ENCODE measurements around the gene ATP8B4.
A peak's percentile ranks its signal among the peaks of the same experiment; 100 is the strongest.

The ATP8B4 gene

DNA sequence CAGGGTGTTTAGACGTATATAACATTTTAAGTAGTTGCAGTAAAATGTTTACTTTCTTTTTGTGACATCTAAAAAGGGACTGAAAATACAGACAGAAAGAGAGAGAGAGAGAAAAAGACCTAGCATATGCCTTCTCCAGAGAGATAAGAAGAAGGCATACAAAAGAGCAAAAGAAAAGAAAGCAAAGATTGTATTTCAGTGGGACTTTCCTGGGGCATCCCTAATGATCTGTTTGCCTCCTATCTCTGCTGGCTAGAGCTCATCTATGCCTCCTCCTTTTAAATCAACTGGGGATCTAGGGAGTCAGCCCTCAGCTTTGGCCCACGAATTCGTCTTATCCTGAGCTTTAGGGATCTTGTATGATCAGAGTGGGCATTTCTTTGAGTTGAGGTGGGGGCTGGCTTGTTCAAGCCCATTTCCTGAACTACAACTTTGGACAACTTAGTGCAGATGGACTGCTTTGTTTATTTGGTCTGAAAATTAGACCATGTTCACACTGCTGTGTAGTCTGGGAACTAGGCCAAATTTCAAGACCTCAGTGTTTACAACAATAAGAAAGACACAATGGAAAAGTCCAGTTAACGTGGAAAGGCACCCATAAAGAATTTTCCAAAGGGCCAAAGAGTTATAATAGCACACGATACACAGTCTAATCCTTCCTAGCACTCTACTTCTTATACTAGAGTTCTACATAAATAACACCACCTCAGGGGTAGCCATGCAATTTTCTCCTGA lies 61.0 kb downstream of the ATP8B4 start:
- DNase-seq = no peak

GRCh38 chr15:50057196-50057595 lies 61.8 kb downstream of the ATP8B4 start:
- no peak for DNase-seq

DNA sequence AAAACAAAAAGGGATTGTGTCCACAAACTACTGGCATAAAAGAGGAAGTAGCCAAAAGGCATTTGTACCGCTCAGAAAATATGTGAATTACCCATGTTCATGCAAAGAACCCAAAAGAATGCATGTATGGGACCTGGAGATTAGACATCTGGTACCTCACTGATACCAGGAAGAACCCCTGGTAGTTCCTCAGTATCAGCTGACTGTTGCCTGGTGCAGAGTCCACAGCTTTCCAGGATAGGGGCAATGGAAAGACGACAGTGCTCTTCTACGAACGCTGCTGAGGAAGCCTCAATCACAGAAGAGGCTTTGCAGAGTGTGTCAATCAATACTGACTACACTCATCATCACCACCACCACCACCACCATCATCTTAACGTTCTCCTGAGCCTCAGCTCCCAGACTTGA lies 63.3 kb downstream of the ATP8B4 start:
- no peak for DNase-seq

GRCh38 chr15:50055332-50055731 lies 63.7 kb downstream of the ATP8B4 start:
- DNase-seq = no peak

- DNase-seq = no peak
Measured at GRCh38 chr15:50053055-50053856, 65.8 kb downstream of the ATP8B4 start.

- peak; percentile 32 for DNase-seq
Measured at GRCh38 chr15:50051811-50052419, 67.1 kb downstream of the ATP8B4 start.

- DNase-seq = no peak
Measured at GRCh38 chr15:50050986-50051743, 67.9 kb downstream of the ATP8B4 start.

DNA sequence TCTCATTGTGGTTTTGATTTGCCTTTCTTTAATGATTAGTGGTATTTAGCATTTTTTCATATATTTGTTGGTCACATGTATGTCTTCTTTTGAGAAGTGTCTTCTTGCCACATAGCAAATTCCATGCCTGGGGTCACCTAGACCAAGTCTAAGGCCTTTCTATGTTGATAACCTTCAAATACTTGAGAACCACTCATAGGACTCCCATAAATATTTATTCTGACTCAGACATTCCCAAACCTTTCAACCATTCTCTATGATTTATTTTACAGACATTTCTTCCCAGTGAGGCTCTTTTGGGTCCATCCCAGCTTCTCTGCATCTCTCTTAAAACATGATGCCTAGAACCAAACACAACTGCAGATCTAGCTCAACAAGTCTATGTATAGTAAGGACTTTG lies 69.2 kb downstream of the ATP8B4 start:
- DNase-seq = no peak

GRCh38 chr15:50046867-50047266 lies 72.2 kb downstream of the ATP8B4 start:
- no peak for DNase-seq

DNA sequence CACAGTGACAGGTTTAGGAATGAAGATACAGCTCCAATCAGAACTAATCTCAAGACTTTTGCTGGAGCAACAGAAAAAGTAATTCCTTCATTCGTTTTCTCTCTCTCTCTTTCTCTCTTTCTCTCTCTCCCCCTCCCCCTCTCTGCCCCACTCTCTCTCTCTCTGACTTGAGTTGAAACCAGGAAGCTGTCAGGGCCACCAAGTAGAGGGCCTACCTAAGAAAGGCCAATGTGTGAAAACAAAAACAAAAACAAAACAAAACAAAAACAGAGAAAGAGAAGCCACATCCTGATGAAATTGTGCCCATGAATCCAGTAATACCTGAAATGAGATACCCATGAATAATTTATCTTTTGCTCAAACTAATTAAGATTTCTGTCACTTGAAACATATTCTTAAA lies 72.9 kb downstream of the ATP8B4 start:
- DNase-seq = no peak

- DNase-seq = no peak
Measured at GRCh38 chr15:50044904-50045303, 74.1 kb downstream of the ATP8B4 start.

- DNase-seq = no peak
Measured at GRCh38 chr15:50044406-50044805, 74.6 kb downstream of the ATP8B4 start.

- no peak for DNase-seq
Measured at GRCh38 chr15:50042775-50043174, 76.3 kb downstream of the ATP8B4 start.

GRCh38 chr15:50030456-50030855 lies 88.6 kb downstream of the ATP8B4 start:
- DNase-seq = no peak

DNA sequence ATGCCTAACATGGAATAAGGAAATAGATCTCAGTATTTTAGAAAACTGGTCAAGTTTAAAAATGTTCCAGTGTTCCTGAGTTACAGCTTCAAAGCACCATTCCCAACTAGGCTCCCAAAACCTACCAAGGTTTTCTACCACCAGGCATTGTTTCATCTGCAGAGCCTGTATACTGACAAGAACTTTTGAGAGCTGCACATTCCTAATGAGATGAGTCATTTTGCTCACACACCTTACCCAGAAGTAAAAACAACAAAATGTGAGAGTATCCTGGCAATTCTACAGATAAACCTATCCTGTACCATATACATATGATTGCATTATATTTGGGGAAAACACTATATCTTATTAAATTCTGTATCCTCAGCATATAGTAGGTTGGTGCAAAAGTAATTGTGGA lies 90.7 kb downstream of the ATP8B4 start:
- no peak for DNase-seq

DNA sequence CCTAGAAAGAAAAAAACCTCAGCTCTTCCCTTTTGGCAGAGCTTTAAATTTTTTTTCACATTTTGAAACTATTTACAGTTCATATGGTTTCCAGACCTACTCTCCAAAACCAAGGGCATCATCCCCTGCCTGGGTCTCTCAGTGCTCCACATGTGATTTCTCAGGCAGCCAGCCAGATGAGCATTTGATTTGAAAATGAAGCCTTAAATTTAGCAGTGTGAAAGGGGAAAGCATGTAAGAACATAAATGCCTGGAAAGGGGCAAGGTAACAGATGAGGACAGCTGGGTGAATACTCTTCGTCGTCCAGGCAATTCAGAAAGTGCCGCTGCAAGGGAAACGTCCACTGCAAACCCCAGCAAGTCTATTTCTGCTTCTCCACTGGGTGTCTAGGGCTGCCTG lies 94.8 kb downstream of the ATP8B4 start:
- DNase-seq = no peak

DNA sequence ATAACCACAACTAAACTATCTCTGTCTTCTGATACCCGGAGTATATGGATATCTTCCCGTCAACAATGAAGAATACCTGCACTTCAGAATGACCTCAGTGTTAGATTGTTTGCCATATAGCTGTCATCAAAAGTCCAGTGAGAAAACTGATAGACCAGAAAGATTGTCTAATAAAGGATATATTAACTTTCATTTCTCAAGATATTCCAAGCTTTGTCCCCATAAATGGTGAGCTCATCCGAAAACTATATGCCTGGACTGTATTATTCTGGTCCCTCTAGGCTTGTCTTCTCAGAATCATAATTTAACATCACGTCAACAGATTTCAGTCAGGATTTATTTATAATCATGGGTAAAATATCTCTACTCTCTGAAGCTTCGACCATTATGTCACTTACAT lies 100.5 kb downstream of the ATP8B4 start:
- DNase-seq = no peak

GRCh38 chr15:50017522-50017921 lies 101.5 kb downstream of the ATP8B4 start:
- DNase-seq = no peak

DNA sequence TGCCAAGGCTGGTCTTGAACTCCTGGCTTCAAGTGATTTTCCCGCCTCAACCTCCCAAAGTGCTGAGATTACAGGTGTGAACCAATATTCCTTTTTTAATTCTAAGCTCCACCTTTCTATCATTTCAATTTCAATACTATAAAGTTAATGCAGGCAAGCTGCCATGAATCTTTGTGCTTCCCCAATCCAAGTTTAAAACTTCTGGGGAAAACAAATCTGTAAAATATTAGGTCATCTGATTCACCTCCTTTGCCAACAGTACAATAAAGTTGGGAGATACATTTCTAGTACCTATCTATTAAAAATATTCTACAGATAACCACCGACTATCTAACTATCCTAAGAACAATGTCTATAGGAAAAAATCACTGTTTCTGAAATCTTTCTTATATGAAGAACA lies 102.1 kb downstream of the ATP8B4 start:
- no peak for DNase-seq

DNA sequence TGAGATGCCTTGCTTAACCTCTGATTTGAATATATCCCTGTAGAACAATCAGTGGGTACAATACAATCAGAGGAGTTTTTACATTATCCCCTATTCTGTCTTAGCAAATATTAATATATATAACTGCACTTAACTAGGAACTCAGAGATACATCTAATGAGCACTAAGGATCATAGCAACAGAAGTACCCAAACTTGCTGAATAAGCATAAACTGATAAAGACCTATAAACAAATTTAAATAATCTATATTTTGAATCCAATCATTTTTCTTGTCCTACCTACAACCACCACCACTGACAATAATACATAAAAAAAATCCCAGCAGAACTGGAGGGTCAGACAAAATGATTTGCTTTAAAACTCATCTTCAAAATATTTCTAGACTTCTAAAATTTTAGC lies 106.2 kb downstream of the ATP8B4 start:
- DNase-seq = no peak

DNA sequence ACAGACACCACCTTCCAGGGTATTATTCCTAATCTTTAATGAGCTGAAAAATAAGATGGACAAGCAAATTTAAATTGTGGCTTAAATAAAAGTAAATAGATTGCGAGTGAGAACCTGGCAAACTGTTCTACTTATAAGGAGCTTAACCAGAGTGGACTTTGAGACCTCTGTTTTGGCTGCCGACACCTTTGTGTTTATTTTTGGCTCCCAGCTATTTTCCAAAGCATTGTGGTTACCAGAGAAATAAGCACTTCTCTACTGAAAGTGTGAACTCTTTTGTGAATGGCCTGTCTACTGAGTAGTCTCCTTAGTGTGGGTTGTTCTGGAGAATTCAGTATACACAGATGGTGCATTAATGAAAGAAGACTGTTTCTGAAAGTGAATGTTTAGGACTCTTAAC lies 109.4 kb downstream of the ATP8B4 start:
- DNase-seq = no peak

DNA sequence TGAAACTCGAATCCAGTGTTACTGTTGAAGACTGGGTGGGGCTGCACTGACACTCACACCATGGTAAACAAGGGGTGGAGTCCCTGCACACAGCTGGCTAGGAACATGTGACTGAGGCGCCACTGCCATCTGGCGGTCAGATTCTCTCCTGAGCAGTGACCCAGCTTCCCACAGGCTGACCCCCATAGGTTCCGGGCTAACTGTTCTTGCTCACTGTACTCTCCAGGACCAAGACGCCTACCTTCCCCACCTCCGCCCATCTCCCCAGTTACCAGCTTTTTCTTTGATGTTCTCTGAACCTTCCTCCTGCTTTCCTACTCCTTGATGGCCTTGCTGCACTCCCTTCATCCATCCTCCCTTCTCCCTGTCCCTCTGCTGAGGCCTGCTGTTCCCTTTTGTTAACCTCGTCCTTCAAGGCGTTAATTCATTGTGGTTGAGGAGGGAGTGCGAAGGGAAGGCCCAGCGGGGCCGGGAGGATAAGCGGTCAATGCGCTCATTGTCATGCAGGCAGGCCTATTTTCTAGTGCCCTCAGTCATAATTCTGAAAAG lies 115.2 kb downstream of the ATP8B4 start:
- peak; percentile 77 for DNase-seq

DNA sequence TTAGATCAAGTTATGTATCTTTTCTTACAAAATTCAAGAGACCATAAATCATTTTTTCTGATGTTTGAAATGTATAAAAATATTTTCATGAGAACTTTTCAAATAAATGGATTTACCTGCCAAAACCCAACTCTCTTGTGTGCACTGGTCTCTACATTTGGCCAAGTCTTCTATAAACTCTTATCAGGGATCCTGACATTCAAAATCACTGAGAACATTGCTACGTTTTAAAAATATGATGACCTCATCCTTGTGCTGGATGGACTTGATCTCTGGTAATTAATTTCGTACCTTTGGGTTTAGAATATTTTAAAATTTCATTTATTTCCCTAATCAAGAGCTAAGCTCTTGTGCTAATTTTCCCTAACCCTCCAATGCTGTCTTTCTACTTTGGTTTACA lies 127.4 kb downstream of the ATP8B4 start:
- no peak for DNase-seq
